PC-9 (cell line): ENCODE results near the gene SYNRG.

Experiments used
- CTCF ChIP-seq: fragments of 200-600 bp; sonication (generic); conservative IDR thresholded peaks from 2 replicates; pipeline ENCODE4 v1.6.1; 2017; ENCODE audit warnings: mixed run types, antibody characterized with exemption, mild to moderate bottlenecking, moderate library complexity
- EZH2 ChIP-seq: fragments of 200-600 bp; sonication (generic); IDR thresholded peaks from 2 replicates; pipeline ENCODE4 v1.8.0; 2017; ENCODE audit warnings: antibody characterized with exemption, low read depth

DNA sequence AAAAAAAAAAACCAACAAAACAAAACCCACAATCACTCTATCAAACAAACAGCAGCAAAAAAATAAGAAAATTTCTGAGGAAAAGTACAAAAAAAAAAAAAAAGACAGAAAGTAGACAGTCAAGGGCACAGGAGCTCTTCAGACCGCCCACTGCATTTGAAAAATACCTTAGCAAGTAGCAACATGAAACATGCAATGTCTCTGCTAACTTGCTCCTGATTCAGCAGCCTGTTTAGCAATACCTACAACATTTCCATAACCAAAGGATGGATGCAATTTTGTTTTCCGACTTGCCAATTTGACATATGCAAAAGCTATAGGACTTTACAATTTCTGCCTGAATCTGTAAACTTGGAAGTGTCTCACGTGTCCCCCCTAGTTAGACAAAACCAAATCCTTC lies 57.4 kb downstream of the SYNRG start:
- TF ChIP-seq CTCF, result no peak
- TF ChIP-seq EZH2, result no peak
